HepG2 (cell line): ENCODE results near the gene PGRMC2. TPM values are rescaled to one million over a fixed set of nuclear protein-coding genes. Genes with fewer than 3 reads are reported as not detected.

Experiments
- ATAC-seq: fragments of 200-7000 bp; cut with Tn5 transposase; 3 replicates; pipeline ENCODE4 v1.9.1; 2020; ENCODE audit warnings: mild to moderate bottlenecking, moderate library complexity
- BruUV-seq: library from RNA; stranded (reverse); fragments of 400-500 nt; replicated peaks from 2 replicates; lab custom pipeline; 2021; lab: Mats Ljungman, UMichigan
- CTCF ChIA-PET: fragments of 300-600 bp; formaldehyde crosslinking; extraction: SDS; loops from one replicate; lab custom pipeline; 2021; ENCODE audit warnings: low total read pairs, inconsistent platforms, low intra/inter-chr PET ratio; lab: Yijun Ruan, JAX
- POLR2A ChIA-PET: fragments of 350-600 bp; sonication (Branson Sonifier 250); formaldehyde crosslinking; loops from one replicate; lab custom pipeline; 2020; ENCODE audit warnings: antibody characterized with exemption, inconsistent platforms; lab: Yijun Ruan, JAX
- DNase-seq: peaks from one replicate; pipeline ENCODE4 v3.0.0-alpha.2; 2015; ENCODE audit warnings: low spot score
- FAIRE-seq: peaks from 3 replicates; lab custom pipeline; 2011; peaks lifted over from hg19 to GRCh38; lab: Jason Lieb, UNC
- H2AFZ ChIP-seq: one replicate; pipeline ENCODE4 v1.6.1; 2011; ENCODE audit warnings: low read length, inconsistent platforms
- H3K27ac ChIP-seq: fragments of 300-600 bp; 3 replicates; pipeline ENCODE4 v1.8.0; 2011; ENCODE audit warnings: mixed run types, mild to moderate bottlenecking, mixed read lengths, low read length, inconsistent platforms; ENCODE audit not compliant: insufficient read depth; ENCODE audit errors: extremely low read length
- H3K27me3 ChIP-seq, 2 experiments: fragments of 200-600 bp in 1 of 2; 2 replicates in 1 of 2; 3 replicates in 1 of 2; pipeline versions ENCODE4 v1.6.0 to v1.8.0; 2011; ENCODE audit warnings: low read length in 2 of 2, mild to moderate bottlenecking in 2 of 2, moderate library complexity in 2 of 2, inconsistent platforms in 1 of 2; ENCODE audit not compliant: insufficient read depth in 2 of 2, control insufficient read depth in 1 of 2
- H3K36me3 ChIP-seq, 2 experiments: fragments of 200-600 bp in 1 of 2; replicated peaks in 1 of 2; 2 replicates in 1 of 2; 3 replicates in 1 of 2; pipeline versions ENCODE4 v1.5.1 to v1.8.0; 2011; ENCODE audit warnings: low read length in 2 of 2, inconsistent platforms in 1 of 2; ENCODE audit not compliant: insufficient read depth in 2 of 2, control insufficient read depth in 1 of 2
- H3K4me1 ChIP-seq: 2 replicates; pipeline ENCODE4 v1.5.1; 2012; ENCODE audit warnings: low read length, inconsistent platforms; ENCODE audit not compliant: insufficient read depth
- H3K4me2 ChIP-seq: 2 replicates; pipeline ENCODE4 v1.6.0; 2011; ENCODE audit warnings: low read depth, low read length, inconsistent platforms
- H3K4me3 ChIP-seq, 3 experiments: fragments of 200-600 bp in 1 of 3; sonication (generic), shearing (Covaris generic) in 1 of 3; replicated peaks in 1 of 3; 2 replicates each; pipeline ENCODE4 v1.5.1; 2011 to 2016; ENCODE audit warnings: low read length in 3 of 3, inconsistent platforms in 2 of 3, low read depth in 2 of 3, mild to moderate bottlenecking in 2 of 3, control low read depth in 1 of 3, mixed read lengths in 1 of 3; ENCODE audit not compliant: insufficient read depth in 1 of 3
- H3K79me2 ChIP-seq: one replicate; pipeline ENCODE4 v1.6.1; 2011; ENCODE audit warnings: low read length, inconsistent platforms; ENCODE audit not compliant: insufficient read depth
- H3K9ac ChIP-seq: 2 replicates; pipeline ENCODE4 v1.6.0; 2011; ENCODE audit warnings: mild to moderate bottlenecking, low read depth, low read length, inconsistent platforms; ENCODE audit not compliant: insufficient read depth
- H3K9me3 ChIP-seq: 2 replicates; pipeline ENCODE4 v1.5.1; 2012; ENCODE audit warnings: mild to moderate bottlenecking, low read length
- H4K20me1 ChIP-seq: 2 replicates; pipeline ENCODE4 v1.6.0; 2011; ENCODE audit warnings: inconsistent platforms, mild to moderate bottlenecking, low read length, moderate library complexity; ENCODE audit not compliant: insufficient read depth
- BRCA1 ChIP-seq: sonication (generic); formaldehyde crosslinking; IDR thresholded peaks from 2 replicates; pipeline ENCODE4 v1.4.0; 2020; ENCODE audit warnings: missing genetic modification reagents
- CREB3 ChIP-seq: sonication (generic); formaldehyde crosslinking; IDR thresholded peaks from 2 replicates; pipeline ENCODE4 v1.5.0; 2020; ENCODE audit warnings: missing genetic modification reagents
- JUN ChIP-seq: sonication (generic); formaldehyde crosslinking; IDR thresholded peaks from 2 replicates; pipeline ENCODE4 v1.4.0; 2020; ENCODE audit warnings: mild to moderate bottlenecking, missing genetic modification reagents
- LBX2 ChIP-seq: sonication (generic); formaldehyde crosslinking; IDR thresholded peaks from 2 replicates; pipeline ENCODE4 v1.5.0; 2020; ENCODE audit warnings: missing genetic modification reagents, mild to moderate bottlenecking, borderline replicate concordance
- MIXL1 ChIP-seq: IDR thresholded peaks from 2 replicates; pipeline ENCODE4 v1.6.1; 2016
- MTA3 ChIP-seq: sonication (generic); formaldehyde crosslinking; IDR thresholded peaks from 2 replicates; pipeline ENCODE4 v1.4.0; 2020; ENCODE audit warnings: missing genetic modification reagents
- TBP ChIP-seq: sonication (generic); formaldehyde crosslinking; IDR thresholded peaks from 2 replicates; pipeline ENCODE4 v1.5.0; 2020; ENCODE audit warnings: missing genetic modification reagents
- WIZ ChIP-seq: sonication (generic); formaldehyde crosslinking; IDR thresholded peaks from 2 replicates; pipeline ENCODE4 v1.5.1; 2020; ENCODE audit warnings: mild to moderate bottlenecking, missing genetic modification reagents
- ZNF264 ChIP-seq: sonication (generic); formaldehyde crosslinking; IDR thresholded peaks from 2 replicates; pipeline ENCODE4 v1.4.0; 2020; ENCODE audit warnings: missing genetic modification reagents
- ZNF407 ChIP-seq: sonication (generic); formaldehyde crosslinking; IDR thresholded peaks from one replicate; pipeline ENCODE4 v1.5.1; 2020; ENCODE audit warnings: mild to moderate bottlenecking, missing genetic modification reagents; ENCODE audit errors: not compliant biosample characterization
- ZNF737 ChIP-seq: sonication (generic); formaldehyde crosslinking; IDR thresholded peaks from 2 replicates; pipeline ENCODE4 v1.5.0; 2020; ENCODE audit warnings: missing genetic modification reagents, mild to moderate bottlenecking, borderline replicate concordance
- ZNF770 ChIP-seq: sonication (generic); formaldehyde crosslinking; IDR thresholded peaks from 2 replicates; pipeline ENCODE4 v1.5.0; 2020; ENCODE audit warnings: mild to moderate bottlenecking, missing genetic modification reagents
- ZSCAN25 ChIP-seq: sonication (generic); formaldehyde crosslinking; IDR thresholded peaks from 2 replicates; pipeline ENCODE4 v1.8.0; 2022; ENCODE audit warnings: mild to moderate bottlenecking, missing genetic modification reagents
- WGBS: methylation state at CpG from one replicate; pipeline ENCODE4 v1.1.6; 2017; ENCODE audit warnings: low lambda C conversion rate; 5-methylcytosine and 5-hydroxymethylcytosine counted together
- in situ Hi-C: cut with HindIII; loops from 2 replicates; pipeline ENCODE4 v1.10.0; 2017; ENCODE audit warnings: low pct_unique_long_range_greater_than_20kb; ENCODE audit not compliant: extremely low pct_ligation_motif_present
- intact Hi-C: fragments of 100-400 bp; cut with micrococcal nuclease; formaldehyde crosslinking; loops from one replicate; pipeline ENCODE4 v1.10.0; 2022; ENCODE audit not compliant: unreplicated experiment
- polyA plus RNA-seq, 8 experiments: library from polyadenylated mRNA; depleted of rRNA in 3 of 8; stranded (reverse) in 7 of 8; unstranded in 1 of 8; fragments of >200 nt; fragmentation: Illumina TruSeq in 4 of 8; extraction: Trizol in 4 of 8; gene quantifications; 2 replicates each; pipeline versions ENCODE4 v1.2.1 to v1.2.3, GENCODE V29; 2011 to 2016; ENCODE audit warnings: low read depth in 4 of 8, missing spikeins in 1 of 8, mixed read lengths in 1 of 8; ENCODE audit not compliant: insufficient read depth in 1 of 8
- total RNA-seq, 5 experiments: library from RNA; depleted of rRNA; stranded (reverse); fragments of >200 nt; fragmentation: Illumina TruSeq; extraction: Trizol; gene quantifications; 2 replicates each; pipeline ENCODE4 v1.2.3, GENCODE V29; 2016; ENCODE audit warnings: low read depth in 1 of 5

PGRMC2 gene
- total and polyA plus RNA-seq, 2 of the 13 experiments (the other 11 are each of a cell fraction or from before 2014, with no cell fraction given) = 16.0 to 19.8 TPM

- H2AFZ ChIP-seq = no peak overlapping the region
- BruUV-seq = no TSS peak
- no peaks in the 10 kb centered on the region; a peak in 2 of 5 replicates for H3K27me3 ChIP-seq
- intact Hi-C loops = no loop called here
- ATAC-seq = no peak
- WGBS = 0% methylated on average over 1 of the region's 1 CpG
- ChIA-PET POLR2A (no interaction called here), CTCF (no interaction called here)
- no peak overlapping the region for H3K4me2 ChIP-seq
- H3K79me2 ChIP-seq = no peaks in the 10 kb centered on the region
- H3K9me3 ChIP-seq = no peaks in the 10 kb centered on the region
- no peaks in the 10 kb centered on the region for H3K36me3 ChIP-seq
- H3K4me3 ChIP-seq = no peak overlapping the region
- no peaks in the 10 kb centered on the region for H3K4me1 ChIP-seq
- no peak overlapping the region for H3K27ac ChIP-seq
- no peak overlapping the region for H3K9ac ChIP-seq
- in situ Hi-C loops = no loop called here
- FAIRE-seq = no peak
- no peak for DNase-seq
- no peaks in the 10 kb centered on the region for H4K20me1 ChIP-seq
- no peak for TF ChIP-seq MIXL1 (CRISPR knock-in tag)
- TF ChIP-seq CREB3 (CRISPR knock-in tag) = no peak
- no peak for TF ChIP-seq WIZ (CRISPR knock-in tag)
- TF ChIP-seq JUN (CRISPR knock-in tag) = no peak
- TF ChIP-seq TBP (CRISPR knock-in tag) = no peak
- no peak for TF ChIP-seq MTA3
- no peak for TF ChIP-seq ZNF264 (CRISPR knock-in tag)
- TF ChIP-seq BRCA1 (CRISPR knock-in tag) = no peak
- no peak for TF ChIP-seq ZNF770 (CRISPR knock-in tag)
- TF ChIP-seq ZSCAN25 (CRISPR knock-in tag) = no peak
- TF ChIP-seq ZNF407 (CRISPR knock-in tag) = no peak
- TF ChIP-seq LBX2 (CRISPR knock-in tag) = no peak
- no peak for TF ChIP-seq ZNF737 (CRISPR knock-in tag)
These were observed 31.1 kb downstream of the PGRMC2 start for GRCh38 chr4:128256539-128256938.
